ENCODE results near the gene FOXD4.
"Not testable (repeated sequence)": the region's sequence is repeated elsewhere in the genome, so short reads cannot be mapped to it uniquely, and the experiment has no call there.

Gene FOXD4

GRCh38 chr9:108742-109495 is 9.3 kb downstream of the FOXD4 start:
- H3K4me3 Mint-ChIP-seq; H3K36me3 Mint-ChIP-seq (ENCODE audit: low read depth); H3K27ac Mint-ChIP-seq; H3K9me3 Mint-ChIP-seq; H3K4me1 Mint-ChIP-seq: not testable (repeated sequence)
- H3K27me3 Mint-ChIP-seq (ENCODE audit: low read depth) = peaks cover 73% of the 10 kb centered on the region

GRCh38 chr9:105991-106390 is 12.2 kb downstream of the FOXD4 start:
- H3K9me3 Mint-ChIP-seq; H3K36me3 Mint-ChIP-seq (ENCODE audit: low read depth); H3K4me1 Mint-ChIP-seq; H3K27ac Mint-ChIP-seq; H3K4me3 Mint-ChIP-seq: not testable (repeated sequence)
- peaks cover 59% of the 10 kb centered on the region for H3K27me3 Mint-ChIP-seq (ENCODE audit: low read depth)

GRCh38 chr9:100430-100829 is 17.8 kb downstream of the FOXD4 start:
- peaks cover 18% of the 10 kb centered on the region for H3K27me3 Mint-ChIP-seq (ENCODE audit: low read depth)
- H3K36me3 Mint-ChIP-seq (ENCODE audit: low read depth); H3K4me1 Mint-ChIP-seq; H3K9me3 Mint-ChIP-seq; H3K4me3 Mint-ChIP-seq; H3K27ac Mint-ChIP-seq: not testable (repeated sequence)

- not testable (repeated sequence) for H3K4me3 Mint-ChIP-seq; H3K9me3 Mint-ChIP-seq; H3K36me3 Mint-ChIP-seq (ENCODE audit: low read depth); H3K27ac Mint-ChIP-seq; H3K4me1 Mint-ChIP-seq
- H3K27me3 Mint-ChIP-seq (ENCODE audit: low read depth) = peaks cover 16% of the 10 kb centered on the region
Measured at GRCh38 chr9:99867-100266, 18.4 kb downstream of the FOXD4 start.

GRCh38 chr9:98775-99174 is 19.4 kb downstream of the FOXD4 start:
- H3K4me3 Mint-ChIP-seq; H3K27me3 Mint-ChIP-seq (ENCODE audit: low read depth); H3K27ac Mint-ChIP-seq; H3K9me3 Mint-ChIP-seq; H3K36me3 Mint-ChIP-seq (ENCODE audit: low read depth); H3K4me1 Mint-ChIP-seq: not testable (repeated sequence)

GRCh38 chr9:94992-95391 is 23.2 kb downstream of the FOXD4 start:
- peak overlapping the region in 2 of 3 experiments; percentile 82 to 94 for H3K27ac Mint-ChIP-seq
- H3K36me3 Mint-ChIP-seq (ENCODE audit: low read depth); H3K9me3 Mint-ChIP-seq; H3K4me1 Mint-ChIP-seq; H3K27me3 Mint-ChIP-seq (ENCODE audit: low read depth): not testable (repeated sequence)
- H3K4me3 Mint-ChIP-seq = peak overlapping the region in 2 of 3 experiments; percentile 33 to 39

GRCh38 chr9:94323-94722 is 23.9 kb downstream of the FOXD4 start:
- not testable (repeated sequence) for H3K4me1 Mint-ChIP-seq; H3K27me3 Mint-ChIP-seq (ENCODE audit: low read depth); H3K36me3 Mint-ChIP-seq (ENCODE audit: low read depth); H3K4me3 Mint-ChIP-seq; H3K9me3 Mint-ChIP-seq
- H3K27ac Mint-ChIP-seq = peak overlapping the region in 1 of 3 experiments; percentile 84

- not testable (repeated sequence) for H3K4me1 Mint-ChIP-seq; H3K4me3 Mint-ChIP-seq; H3K9me3 Mint-ChIP-seq; H3K36me3 Mint-ChIP-seq (ENCODE audit: low read depth); H3K27me3 Mint-ChIP-seq (ENCODE audit: low read depth)
- peak overlapping the region in 1 of 3 experiments; percentile 84 for H3K27ac Mint-ChIP-seq
Measured at GRCh38 chr9:93909-94308, 24.3 kb downstream of the FOXD4 start.

GRCh38 chr9:90851-91250 is 27.4 kb downstream of the FOXD4 start:
- H3K27ac Mint-ChIP-seq; H3K4me3 Mint-ChIP-seq; H3K36me3 Mint-ChIP-seq (ENCODE audit: low read depth); H3K27me3 Mint-ChIP-seq (ENCODE audit: low read depth); H3K9me3 Mint-ChIP-seq: not testable (repeated sequence)
- peaks cover 17% of the 10 kb centered on the region for H3K4me1 Mint-ChIP-seq

- Mint-ChIP-seq H3K4me1 (peaks cover 11% of the 10 kb centered on the region), H3K4me3 (peak overlapping the region in 1 of 3 experiments; percentile 45)
- not testable (repeated sequence) for H3K36me3 Mint-ChIP-seq (ENCODE audit: low read depth); H3K27me3 Mint-ChIP-seq (ENCODE audit: low read depth); H3K27ac Mint-ChIP-seq; H3K9me3 Mint-ChIP-seq
Measured at GRCh38 chr9:88396-89037, 29.7 kb downstream of the FOXD4 start.

- H3K9me3 Mint-ChIP-seq = not testable (repeated sequence)
- peaks cover 11% of the 10 kb centered on the region for H3K4me1 Mint-ChIP-seq
Measured at GRCh38 chr9:87860-88259, 30.4 kb downstream of the FOXD4 start.

GRCh38 chr9:87105-87504 is 31.1 kb downstream of the FOXD4 start:
- H3K36me3 Mint-ChIP-seq (ENCODE audit: low read depth); H3K27me3 Mint-ChIP-seq (ENCODE audit: low read depth); H3K9me3 Mint-ChIP-seq; H3K4me3 Mint-ChIP-seq; H3K27ac Mint-ChIP-seq: not testable (repeated sequence)
- H3K4me1 Mint-ChIP-seq = peaks cover 11% of the 10 kb centered on the region

More at GRCh38 chr9:87860-88259, 30.4 kb downstream of the FOXD4 start:
- not testable (repeated sequence) for H3K4me3 Mint-ChIP-seq; H3K27me3 Mint-ChIP-seq (ENCODE audit: low read depth); H3K36me3 Mint-ChIP-seq (ENCODE audit: low read depth)
- H3K27ac Mint-ChIP-seq = peak overlapping the region in 1 of 3 experiments; percentile 61

GRCh38 chr9:86697-87096 is 31.5 kb downstream of the FOXD4 start:
- not testable (repeated sequence) for H3K36me3 Mint-ChIP-seq (ENCODE audit: low read depth); H3K9me3 Mint-ChIP-seq; H3K27me3 Mint-ChIP-seq (ENCODE audit: low read depth); H3K27ac Mint-ChIP-seq; H3K4me3 Mint-ChIP-seq
- H3K4me1 Mint-ChIP-seq = peaks cover 11% of the 10 kb centered on the region

GRCh38 chr9:82932-83689 is 35.1 kb downstream of the FOXD4 start:
- not testable (repeated sequence) for H3K4me3 Mint-ChIP-seq; H3K27me3 Mint-ChIP-seq (ENCODE audit: low read depth); H3K9me3 Mint-ChIP-seq; H3K36me3 Mint-ChIP-seq (ENCODE audit: low read depth); H3K4me1 Mint-ChIP-seq; H3K27ac Mint-ChIP-seq

GRCh38 chr9:78333-78732 is 39.9 kb downstream of the FOXD4 start:
- H3K9me3 Mint-ChIP-seq; H3K27ac Mint-ChIP-seq; H3K4me3 Mint-ChIP-seq; H3K4me1 Mint-ChIP-seq; H3K36me3 Mint-ChIP-seq (ENCODE audit: low read depth): not testable (repeated sequence)
- H3K27me3 Mint-ChIP-seq (ENCODE audit: low read depth) = peaks cover 10% of the 10 kb centered on the region
